GM23338 (cell line): ENCODE data around the gene KIAA1671.

Experiments
- CREB1 ChIP-seq: fragments of 250-450 bp; sonication (Bioruptor Pico); IDR thresholded peaks from 2 replicates; pipeline ENCODE4 v1.5.0; 2020; ENCODE audit warnings: low read depth, mild to moderate bottlenecking, moderate library complexity
- EZH2 ChIP-seq: fragments of 200-600 bp; sonication (generic); IDR thresholded peaks from one replicate; pipeline ENCODE4 v1.8.0; 2017; ENCODE audit warnings: antibody characterized with exemption, mild to moderate bottlenecking, low read depth; ENCODE audit not compliant: unreplicated experiment
- EZH2phosphoT487 ChIP-seq: fragments of 200-600 bp; sonication (generic); IDR thresholded peaks from one replicate; pipeline ENCODE4 v1.8.1; 2018; ENCODE audit warnings: antibody characterized with exemption; ENCODE audit not compliant: unreplicated experiment
- JUNB ChIP-seq: IDR thresholded peaks from one replicate; pipeline ENCODE4 v1.6.1; 2016; ENCODE audit warnings: antibody characterized with exemption; ENCODE audit not compliant: unreplicated experiment
- NANOG ChIP-seq: IDR thresholded peaks from 2 replicates; pipeline ENCODE4 v1.6.1; 2016; ENCODE audit warnings: antibody characterized with exemption, borderline replicate concordance
- POLR2AphosphoS5 ChIP-seq: IDR thresholded peaks from 2 replicates; pipeline ENCODE4 v1.6.1; 2016; ENCODE audit warnings: antibody characterized with exemption, low read depth
- STAT1 ChIP-seq: IDR thresholded peaks from one replicate; pipeline ENCODE4 v1.6.1; 2016; ENCODE audit warnings: antibody characterized with exemption; ENCODE audit not compliant: unreplicated experiment
- ZNF114 ChIP-seq: fragments of 250-450 bp; sonication (Bioruptor Pico); IDR thresholded peaks from 2 replicates; pipeline ENCODE4 v1.5.0; 2020; ENCODE audit warnings: mild to moderate bottlenecking, moderate library complexity
- ZNF331 ChIP-seq: fragments of 250-450 bp; sonication (Bioruptor Pico); IDR thresholded peaks from 2 replicates; pipeline ENCODE4 v1.5.0; 2020; ENCODE audit warnings: low read depth, mild to moderate bottlenecking, moderate library complexity
- TF ChIP-seq, protein P1 (sequence below): IDR thresholded peaks from one replicate; pipeline ENCODE4 v1.6.1; 2018; ENCODE audit warnings: antibody characterized with exemption; ENCODE audit not compliant: unreplicated experiment
- TF ChIP-seq, protein P2 (sequence below), 2 experiments: fragments of 200-600 bp in 1 of 2; sonication (generic) in 1 of 2; conservative IDR thresholded peaks; 2 replicates each; pipeline versions ENCODE4 v1.5.1 to v1.6.1; 2016 to 2017; ENCODE audit warnings: antibody characterized with exemption in 2 of 2, low read depth in 2 of 2, mild to moderate bottlenecking in 2 of 2, moderate library complexity in 1 of 2
- TF ChIP-seq, protein P3 (sequence below): IDR thresholded peaks from 2 replicates; pipeline ENCODE4 v1.6.1; 2016; ENCODE audit warnings: antibody characterized with exemption
- TF ChIP-seq, protein P4 (sequence below): fragments of 250-450 bp; sonication (Bioruptor Pico); IDR thresholded peaks from 2 replicates; pipeline ENCODE4 v1.5.0; 2020; ENCODE audit warnings: mild to moderate bottlenecking, moderate library complexity

DNA sequence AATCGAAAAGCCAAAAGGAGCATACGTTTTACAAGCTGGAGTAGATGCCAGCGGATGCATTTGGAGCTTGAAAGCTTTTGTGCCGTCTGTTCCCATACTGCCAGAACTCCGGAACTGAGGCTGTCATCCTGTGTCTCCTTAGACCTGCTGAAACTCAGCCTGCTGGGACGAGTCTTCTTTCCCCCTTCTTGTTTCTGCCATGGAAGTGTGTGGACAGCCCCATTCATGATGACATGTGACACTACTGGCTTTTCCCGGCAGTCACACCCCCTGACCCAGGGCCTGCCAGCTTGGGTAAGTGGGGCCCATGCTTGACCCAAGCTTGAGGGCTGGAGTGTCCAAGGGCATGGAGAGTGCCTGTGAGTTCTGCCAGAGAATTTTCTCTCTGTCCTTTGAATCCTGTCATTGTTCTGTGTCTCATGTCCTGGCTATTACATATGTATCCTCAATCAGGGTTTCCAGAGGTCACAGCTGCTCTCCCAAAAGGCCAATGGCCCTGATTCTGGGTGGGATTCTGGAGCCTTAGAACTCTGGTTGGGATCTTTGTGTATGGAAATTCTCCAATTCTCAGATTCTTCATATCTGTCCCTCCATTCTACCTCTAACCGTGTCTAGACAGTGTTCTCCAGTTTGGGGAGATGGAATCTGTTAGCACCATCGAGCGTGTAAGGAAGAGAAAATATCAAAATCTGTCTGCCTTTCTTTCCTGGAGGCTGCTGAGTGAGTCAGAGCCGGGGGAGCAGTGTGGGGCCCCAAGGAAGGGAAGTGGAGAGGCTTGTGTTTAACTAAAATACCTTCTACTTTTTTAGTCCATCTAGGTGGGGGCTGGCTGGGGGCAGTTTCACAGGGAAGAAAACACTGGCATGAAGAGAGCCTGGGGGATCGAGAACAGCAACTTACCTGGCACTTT, 73.2 kb downstream of the KIAA1671 start:
- TF ChIP-seq, protein P1, sequence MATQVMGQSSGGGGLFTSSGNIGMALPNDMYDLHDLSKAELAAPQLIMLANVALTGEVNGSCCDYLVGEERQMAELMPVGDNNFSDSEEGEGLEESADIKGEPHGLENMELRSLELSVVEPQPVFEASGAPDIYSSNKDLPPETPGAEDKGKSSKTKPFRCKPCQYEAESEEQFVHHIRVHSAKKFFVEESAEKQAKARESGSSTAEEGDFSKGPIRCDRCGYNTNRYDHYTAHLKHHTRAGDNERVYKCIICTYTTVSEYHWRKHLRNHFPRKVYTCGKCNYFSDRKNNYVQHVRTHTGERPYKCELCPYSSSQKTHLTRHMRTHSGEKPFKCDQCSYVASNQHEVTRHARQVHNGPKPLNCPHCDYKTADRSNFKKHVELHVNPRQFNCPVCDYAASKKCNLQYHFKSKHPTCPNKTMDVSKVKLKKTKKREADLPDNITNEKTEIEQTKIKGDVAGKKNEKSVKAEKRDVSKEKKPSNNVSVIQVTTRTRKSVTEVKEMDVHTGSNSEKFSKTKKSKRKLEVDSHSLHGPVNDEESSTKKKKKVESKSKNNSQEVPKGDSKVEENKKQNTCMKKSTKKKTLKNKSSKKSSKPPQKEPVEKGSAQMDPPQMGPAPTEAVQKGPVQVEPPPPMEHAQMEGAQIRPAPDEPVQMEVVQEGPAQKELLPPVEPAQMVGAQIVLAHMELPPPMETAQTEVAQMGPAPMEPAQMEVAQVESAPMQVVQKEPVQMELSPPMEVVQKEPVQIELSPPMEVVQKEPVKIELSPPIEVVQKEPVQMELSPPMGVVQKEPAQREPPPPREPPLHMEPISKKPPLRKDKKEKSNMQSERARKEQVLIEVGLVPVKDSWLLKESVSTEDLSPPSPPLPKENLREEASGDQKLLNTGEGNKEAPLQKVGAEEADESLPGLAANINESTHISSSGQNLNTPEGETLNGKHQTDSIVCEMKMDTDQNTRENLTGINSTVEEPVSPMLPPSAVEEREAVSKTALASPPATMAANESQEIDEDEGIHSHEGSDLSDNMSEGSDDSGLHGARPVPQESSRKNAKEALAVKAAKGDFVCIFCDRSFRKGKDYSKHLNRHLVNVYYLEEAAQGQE: no peak
- TF ChIP-seq POLR2AphosphoS5 (no peak), STAT1 (no peak), ZNF331 (CRISPR knock-in tag) (no peak), EZH2 (no peak), NANOG (no peak), CREB1 (CRISPR knock-in tag) (no peak), JUNB (no peak), EZH2phosphoT487 (no peak), ZNF114 (no peak)
- TF ChIP-seq, protein P2, sequence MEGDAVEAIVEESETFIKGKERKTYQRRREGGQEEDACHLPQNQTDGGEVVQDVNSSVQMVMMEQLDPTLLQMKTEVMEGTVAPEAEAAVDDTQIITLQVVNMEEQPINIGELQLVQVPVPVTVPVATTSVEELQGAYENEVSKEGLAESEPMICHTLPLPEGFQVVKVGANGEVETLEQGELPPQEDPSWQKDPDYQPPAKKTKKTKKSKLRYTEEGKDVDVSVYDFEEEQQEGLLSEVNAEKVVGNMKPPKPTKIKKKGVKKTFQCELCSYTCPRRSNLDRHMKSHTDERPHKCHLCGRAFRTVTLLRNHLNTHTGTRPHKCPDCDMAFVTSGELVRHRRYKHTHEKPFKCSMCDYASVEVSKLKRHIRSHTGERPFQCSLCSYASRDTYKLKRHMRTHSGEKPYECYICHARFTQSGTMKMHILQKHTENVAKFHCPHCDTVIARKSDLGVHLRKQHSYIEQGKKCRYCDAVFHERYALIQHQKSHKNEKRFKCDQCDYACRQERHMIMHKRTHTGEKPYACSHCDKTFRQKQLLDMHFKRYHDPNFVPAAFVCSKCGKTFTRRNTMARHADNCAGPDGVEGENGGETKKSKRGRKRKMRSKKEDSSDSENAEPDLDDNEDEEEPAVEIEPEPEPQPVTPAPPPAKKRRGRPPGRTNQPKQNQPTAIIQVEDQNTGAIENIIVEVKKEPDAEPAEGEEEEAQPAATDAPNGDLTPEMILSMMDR (conservative IDR thresholded peaks at IDR 0.05; ENCODE audit: low read depth in 2 of 2): no peak
- TF ChIP-seq, protein P3, sequence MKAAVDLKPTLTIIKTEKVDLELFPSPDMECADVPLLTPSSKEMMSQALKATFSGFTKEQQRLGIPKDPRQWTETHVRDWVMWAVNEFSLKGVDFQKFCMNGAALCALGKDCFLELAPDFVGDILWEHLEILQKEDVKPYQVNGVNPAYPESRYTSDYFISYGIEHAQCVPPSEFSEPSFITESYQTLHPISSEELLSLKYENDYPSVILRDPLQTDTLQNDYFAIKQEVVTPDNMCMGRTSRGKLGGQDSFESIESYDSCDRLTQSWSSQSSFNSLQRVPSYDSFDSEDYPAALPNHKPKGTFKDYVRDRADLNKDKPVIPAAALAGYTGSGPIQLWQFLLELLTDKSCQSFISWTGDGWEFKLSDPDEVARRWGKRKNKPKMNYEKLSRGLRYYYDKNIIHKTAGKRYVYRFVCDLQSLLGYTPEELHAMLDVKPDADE: no peak
- TF ChIP-seq, protein P4, sequence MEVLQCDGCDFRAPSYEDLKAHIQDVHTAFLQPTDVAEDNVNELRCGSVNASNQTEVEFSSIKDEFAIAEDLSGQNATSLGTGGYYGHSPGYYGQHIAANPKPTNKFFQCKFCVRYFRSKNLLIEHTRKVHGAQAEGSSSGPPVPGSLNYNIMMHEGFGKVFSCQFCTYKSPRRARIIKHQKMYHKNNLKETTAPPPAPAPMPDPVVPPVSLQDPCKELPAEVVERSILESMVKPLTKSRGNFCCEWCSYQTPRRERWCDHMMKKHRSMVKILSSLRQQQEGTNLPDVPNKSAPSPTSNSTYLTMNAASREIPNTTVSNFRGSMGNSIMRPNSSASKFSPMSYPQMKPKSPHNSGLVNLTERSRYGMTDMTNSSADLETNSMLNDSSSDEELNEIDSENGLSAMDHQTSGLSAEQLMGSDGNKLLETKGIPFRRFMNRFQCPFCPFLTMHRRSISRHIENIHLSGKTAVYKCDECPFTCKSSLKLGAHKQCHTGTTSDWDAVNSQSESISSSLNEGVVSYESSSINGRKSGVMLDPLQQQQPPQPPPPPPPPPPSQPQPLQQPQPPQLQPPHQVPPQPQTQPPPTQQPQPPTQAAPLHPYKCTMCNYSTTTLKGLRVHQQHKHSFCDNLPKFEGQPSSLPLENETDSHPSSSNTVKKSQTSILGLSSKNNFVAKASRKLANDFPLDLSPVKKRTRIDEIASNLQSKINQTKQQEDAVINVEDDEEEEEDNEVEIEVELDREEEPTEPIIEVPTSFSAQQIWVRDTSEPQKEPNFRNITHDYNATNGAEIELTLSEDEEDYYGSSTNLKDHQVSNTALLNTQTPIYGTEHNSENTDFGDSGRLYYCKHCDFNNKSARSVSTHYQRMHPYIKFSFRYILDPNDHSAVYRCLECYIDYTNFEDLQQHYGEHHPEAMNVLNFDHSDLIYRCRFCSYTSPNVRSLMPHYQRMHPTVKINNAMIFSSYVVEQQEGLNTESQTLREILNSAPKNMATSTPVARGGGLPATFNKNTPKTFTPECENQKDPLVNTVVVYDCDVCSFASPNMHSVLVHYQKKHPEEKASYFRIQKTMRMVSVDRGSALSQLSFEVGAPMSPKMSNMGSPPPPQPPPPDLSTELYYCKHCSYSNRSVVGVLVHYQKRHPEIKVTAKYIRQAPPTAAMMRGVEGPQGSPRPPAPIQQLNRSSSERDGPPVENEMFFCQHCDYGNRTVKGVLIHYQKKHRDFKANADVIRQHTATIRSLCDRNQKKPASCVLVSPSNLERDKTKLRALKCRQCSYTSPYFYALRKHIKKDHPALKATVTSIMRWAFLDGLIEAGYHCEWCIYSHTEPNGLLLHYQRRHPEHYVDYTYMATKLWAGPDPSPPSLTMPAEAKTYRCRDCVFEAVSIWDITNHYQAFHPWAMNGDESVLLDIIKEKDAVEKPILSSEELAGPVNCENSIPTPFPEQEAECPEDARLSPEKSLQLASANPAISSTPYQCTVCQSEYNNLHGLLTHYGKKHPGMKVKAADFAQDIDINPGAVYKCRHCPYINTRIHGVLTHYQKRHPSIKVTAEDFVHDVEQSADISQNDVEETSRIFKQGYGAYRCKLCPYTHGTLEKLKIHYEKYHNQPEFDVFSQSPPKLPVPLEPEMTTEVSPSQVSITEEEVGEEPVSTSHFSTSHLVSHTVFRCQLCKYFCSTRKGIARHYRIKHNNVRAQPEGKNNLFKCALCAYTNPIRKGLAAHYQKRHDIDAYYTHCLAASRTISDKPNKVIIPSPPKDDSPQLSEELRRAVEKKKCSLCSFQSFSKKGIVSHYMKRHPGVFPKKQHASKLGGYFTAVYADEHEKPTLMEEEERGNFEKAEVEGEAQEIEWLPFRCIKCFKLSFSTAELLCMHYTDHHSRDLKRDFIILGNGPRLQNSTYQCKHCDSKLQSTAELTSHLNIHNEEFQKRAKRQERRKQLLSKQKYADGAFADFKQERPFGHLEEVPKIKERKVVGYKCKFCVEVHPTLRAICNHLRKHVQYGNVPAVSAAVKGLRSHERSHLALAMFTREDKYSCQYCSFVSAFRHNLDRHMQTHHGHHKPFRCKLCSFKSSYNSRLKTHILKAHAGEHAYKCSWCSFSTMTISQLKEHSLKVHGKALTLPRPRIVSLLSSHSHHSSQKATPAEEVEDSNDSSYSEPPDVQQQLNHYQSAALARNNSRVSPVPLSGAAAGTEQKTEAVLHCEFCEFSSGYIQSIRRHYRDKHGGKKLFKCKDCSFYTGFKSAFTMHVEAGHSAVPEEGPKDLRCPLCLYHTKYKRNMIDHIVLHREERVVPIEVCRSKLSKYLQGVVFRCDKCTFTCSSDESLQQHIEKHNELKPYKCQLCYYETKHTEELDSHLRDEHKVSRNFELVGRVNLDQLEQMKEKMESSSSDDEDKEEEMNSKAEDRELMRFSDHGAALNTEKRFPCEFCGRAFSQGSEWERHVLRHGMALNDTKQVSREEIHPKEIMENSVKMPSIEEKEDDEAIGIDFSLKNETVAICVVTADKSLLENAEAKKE (CRISPR knock-in tag): no peak
